Dermis blood vessel endothelial cell (primary cell): Measurements from ENCODE around the gene PPM1N. TPM values are rescaled to one million over a fixed set of nuclear protein-coding genes. Genes with fewer than 3 reads are reported as not detected.

ENCODE experiments used
- DNase-seq: peaks from one replicate; pipeline ENCODE4 v3.0.0; 2010
- total RNA-seq: library from RNA; depleted of rRNA; stranded (reverse); fragments of >200 nt; gene quantifications from 2 replicates; pipeline ENCODE4 v1.2.3, GENCODE V29; 2014

The PPM1N gene, protein sequence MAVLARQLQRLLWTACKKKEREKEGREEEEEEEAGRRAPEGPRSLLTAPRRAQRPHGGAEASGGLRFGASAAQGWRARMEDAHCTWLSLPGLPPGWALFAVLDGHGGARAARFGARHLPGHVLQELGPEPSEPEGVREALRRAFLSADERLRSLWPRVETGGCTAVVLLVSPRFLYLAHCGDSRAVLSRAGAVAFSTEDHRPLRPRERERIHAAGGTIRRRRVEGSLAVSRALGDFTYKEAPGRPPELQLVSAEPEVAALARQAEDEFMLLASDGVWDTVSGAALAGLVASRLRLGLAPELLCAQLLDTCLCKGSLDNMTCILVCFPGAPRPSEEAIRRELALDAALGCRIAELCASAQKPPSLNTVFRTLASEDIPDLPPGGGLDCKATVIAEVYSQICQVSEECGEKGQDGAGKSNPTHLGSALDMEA
- 0.60 and 1.5 TPM in 2 replicates for total RNA-seq

DNA sequence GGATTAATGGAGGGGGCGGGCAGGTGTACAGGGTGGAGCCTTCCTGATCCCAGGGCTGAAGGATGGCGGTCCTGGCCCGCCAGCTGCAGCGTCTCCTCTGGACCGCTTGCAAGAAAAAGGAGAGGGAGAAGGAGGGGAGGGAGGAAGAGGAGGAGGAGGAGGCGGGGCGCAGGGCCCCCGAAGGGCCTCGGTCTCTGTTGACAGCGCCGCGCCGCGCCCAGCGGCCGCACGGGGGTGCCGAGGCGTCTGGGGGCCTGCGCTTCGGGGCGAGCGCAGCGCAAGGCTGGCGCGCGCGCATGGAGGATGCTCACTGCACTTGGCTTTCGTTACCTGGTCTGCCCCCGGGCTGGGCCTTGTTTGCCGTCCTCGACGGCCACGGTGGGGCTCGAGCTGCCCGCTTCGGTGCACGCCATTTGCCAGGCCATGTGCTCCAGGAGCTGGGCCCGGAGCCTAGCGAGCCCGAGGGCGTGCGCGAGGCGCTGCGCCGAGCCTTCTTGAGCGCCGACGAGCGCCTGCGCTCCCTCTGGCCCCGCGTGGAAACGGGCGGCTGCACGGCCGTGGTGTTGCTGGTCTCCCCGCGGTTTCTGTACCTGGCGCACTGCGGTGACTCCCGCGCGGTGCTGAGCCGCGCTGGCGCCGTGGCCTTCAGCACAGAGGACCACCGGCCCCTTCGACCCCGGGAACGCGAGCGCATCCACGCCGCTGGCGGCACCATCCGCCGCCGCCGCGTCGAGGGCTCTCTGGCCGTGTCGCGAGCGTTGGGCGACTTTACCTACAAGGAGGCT is at the start of gene PPM1N:
Gene PPM1N (plus strand): TSS at position 33 of the 785 bp plus-strand sequence. CDS start 30 bp downstream, at position 63.
- peak; percentile 42 for DNase-seq

DNA sequence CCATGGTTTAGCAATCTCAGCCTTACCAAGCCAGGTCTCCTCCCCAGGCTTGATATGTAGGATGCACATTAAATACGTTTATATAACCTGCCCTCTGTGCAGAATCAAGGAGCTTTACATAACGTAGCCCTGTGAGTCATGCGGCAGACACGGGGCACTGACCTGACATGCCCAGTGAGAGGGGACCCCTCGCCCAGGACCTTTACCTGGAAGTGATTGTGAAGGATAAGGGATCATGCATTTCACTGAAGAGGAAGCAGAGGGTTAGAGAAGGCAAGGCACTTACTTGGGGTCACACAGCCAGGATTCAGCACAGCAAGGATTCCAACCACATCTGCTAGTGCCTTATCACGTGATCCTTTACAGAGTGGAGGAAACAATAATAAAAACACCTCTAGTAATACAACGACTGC is 49.4 kb upstream of the PPM1N start:
- DNase-seq = no peak

DNA sequence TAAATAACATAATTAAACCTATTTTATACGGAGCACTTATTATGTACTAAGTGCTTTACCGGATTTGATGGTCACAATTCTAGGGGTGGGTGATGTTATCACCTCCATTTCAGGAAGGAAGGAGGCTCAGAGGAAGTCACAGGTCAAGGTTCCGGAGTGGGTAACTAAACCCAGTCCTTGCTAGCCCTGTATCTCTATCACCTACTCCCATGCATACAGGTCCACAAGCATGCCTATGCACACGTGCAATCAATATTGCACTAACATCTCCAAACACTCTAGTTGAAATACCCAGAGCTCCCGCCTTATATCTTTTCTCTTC is 48.3 kb upstream of the PPM1N start:
- no peak for DNase-seq

DNA sequence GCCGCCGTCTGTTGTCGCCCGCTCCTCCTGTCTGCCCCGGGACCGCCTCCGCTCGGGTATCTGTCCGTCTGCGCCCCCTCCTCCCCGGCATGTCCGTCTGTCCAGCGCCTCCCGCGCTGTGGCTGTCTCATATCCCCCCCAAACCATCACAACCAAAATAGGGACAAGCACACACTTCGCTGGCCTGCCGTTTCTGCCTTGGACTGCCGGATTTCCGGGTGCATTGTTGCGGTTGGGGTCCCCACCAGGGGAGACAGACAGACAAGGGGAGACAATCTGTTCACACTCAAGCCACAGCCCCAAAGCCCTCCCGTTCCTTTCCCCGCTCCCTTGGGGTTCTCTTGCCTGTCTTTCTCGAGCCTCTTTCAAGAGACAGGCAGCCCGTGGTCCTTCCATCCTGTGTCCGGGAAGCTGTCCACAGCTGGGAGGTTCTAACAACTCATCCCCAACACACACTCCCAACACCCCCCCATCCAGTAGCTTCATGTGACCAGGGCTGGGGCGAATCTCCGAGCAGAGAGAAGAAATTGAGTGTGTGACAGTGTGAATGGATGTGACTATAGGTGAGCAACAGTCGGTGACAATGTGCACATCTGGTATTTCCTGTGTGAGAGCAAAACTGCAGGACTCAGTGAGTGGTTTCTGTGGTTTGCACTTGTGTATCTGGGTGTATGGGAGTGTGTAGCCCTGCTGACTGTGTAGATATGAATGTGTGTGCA is 47.0 kb upstream of the PPM1N start:
- peak; percentile 51 for DNase-seq

DNA sequence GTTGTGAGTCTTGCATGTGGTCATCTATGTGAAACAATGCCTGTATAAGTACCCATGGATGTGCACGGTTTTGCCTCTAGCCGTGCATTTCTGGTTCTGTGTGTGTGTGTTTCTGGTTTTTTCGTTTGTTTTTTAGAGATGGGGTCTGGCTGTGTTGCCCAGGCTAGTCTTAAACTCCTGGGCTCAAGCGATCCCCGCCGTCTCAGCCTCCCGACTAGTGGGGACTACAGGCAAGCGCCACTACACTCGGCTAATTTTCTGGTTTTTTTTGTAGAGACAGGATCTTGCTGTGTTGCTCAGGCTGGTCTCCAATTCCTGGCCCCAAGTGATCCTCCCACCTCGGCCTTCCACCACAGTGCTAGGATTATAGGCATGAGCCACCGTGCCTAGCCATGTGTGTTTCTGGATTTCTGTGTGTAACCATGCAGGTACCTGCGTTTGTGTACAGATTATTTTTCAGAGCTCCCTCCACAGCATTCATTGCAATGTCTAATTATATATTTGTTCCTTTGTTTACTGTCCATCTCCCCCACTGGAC is 46.3 kb upstream of the PPM1N start:
- no peak for DNase-seq

DNA sequence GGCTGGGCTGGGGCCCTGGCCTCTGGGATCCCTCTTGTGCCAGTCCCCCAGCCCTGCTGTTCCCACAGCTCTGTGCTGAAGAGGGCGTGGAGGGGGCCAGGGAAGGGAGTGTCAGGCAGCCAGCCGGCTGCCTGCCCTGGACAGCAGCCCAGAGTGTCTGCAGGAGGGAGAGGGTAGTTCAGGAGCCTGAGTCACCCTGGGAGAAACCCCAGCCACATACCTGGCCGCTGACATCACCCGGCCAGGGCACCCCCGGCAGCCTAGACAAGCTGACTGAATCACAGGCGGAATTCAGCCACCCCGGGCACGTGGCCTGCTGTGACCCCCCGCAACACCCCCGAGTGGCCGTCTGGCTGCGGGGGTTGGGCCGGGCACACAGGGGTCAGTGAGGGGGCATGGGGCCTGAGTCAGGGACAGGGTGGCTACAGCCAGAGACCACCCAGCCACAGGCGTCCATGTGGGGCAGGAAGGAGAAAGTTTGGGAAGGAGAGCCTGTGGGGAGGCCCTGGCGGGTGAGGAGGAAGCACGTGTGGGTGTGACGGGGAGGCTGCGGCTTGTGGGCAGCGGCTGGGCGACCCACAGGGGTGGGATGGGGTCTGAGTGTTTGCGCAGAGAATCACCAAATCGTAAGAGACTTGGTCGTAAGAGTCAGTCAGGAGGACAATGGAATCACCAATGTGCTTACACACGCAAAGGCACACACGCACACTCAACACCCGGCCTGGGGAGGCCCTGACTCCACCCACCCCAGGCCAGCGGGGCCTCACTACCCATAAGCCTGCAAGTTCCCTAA is 42.3 kb upstream of the PPM1N start:
- peak; percentile 98 for DNase-seq

DNA sequence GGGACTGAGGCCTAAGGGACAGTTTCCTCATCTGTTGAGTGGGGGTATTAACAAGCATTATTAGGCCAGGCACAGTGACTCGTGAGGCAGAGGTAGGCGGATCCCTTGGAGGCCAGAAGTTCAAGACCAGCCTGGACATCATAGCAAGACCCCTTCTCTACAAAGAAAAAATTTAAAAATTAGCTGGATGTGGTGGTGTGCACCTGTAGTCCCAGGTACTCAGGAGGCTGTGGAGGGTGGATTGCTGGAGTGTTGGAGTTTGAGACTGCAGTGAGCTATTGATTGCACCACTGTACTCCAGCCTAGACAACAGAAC is 41.8 kb upstream of the PPM1N start:
- no peak for DNase-seq

DNA sequence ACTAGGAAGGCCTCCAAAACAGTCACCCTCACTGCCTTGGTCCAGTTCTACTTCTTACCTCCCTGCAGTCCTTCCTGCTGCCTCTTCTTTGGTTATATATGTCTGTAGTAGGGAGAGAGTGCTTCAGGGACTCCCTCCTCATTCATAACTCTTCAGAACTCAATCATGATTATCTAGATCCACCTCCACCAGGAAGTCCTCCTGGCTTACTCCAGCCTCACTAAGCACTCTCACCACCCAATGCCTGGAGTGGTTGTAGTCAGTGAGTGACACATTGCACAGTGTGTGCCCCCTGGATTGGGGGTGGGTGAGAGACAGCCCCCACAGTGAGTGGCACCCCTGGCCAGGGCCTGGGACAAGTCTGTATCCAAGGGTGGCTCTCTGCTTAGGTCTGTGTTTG is 40.5 kb upstream of the PPM1N start:
- DNase-seq = no peak

DNA sequence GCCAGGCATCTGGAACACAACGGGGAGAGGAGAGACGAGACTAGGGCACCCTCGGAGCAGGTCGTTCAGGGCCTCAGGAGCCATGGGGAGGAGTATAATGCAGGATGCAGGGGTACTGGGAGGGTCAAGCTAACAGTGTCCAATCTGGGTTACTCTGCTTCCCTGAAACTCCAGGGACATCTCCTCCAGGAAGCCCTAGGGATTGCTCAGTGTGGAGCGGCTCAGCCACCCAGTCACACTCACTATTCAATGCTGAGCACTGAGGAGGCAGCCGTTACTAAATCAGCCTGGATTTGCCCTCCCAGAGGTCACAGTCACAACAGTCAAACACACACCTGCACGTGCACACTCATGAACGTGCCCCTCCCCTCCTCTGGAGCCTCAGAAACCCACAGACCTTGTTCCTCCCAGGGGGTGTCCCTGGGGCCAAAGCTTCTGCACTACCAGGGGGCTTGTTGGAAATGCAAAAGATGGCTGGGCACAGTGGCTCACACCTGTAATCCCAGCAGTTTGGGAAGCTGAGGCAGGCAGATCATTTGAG is 37.4 kb upstream of the PPM1N start:
- DNase-seq = no peak

DNA sequence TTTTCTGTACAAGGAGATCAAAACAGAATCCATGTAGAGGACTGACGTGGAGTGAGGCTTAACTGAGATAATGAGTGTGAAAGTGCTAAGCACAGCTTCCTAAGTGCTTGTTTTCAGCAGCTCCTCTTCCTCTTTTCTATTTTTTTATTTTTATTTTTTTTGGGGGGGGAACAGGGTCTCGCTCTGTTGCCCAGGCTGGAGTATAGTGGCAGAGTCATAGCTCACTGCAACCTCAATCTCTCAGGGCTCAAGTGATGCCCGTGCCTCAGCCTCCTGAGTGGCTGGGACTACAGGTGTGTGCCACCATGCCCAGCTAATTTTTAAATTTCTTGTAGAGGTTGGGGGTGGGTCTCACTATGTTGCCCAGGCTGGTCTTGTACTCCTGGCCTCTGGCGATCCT is 36.1 kb upstream of the PPM1N start:
- DNase-seq = no peak

DNA sequence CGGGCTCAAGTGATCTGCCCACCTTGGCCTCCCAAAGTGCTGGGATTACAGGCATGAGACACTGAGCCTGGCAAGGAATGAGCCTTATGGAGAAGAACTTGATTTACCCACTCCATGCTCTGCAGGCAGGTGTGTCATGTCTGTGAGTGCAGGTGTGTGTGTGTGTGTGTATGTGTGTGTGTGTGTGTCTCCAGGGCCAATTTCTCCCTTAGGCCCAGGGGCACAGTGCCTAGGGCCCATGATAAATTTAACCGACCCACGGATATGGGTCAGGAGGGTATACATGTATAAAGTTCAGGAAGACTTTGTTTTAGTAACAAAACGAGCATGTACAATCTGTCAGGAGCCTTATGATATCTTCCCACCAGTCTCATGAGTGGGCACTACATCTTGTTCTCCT is 35.0 kb upstream of the PPM1N start:
- DNase-seq = no peak

DNA sequence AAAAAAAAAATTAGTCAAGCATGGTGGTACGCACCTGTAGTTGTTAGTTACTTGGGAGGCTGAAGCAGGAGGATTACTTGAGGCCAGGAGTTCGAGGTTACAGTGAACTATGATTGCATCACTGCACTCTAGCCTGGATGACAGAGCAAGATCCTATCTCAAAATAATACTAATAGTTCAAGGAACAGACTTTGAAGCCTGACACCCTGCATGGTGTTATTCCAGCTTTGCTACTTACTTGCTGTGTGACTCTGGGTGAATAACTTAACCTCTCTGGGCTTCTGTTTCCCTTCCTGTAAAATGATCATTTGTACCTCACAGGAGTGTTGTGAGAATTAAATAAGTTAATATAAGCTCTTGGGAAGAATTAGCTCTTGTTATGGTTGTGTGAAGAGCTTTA is 34.0 kb upstream of the PPM1N start:
- DNase-seq = no peak

DNA sequence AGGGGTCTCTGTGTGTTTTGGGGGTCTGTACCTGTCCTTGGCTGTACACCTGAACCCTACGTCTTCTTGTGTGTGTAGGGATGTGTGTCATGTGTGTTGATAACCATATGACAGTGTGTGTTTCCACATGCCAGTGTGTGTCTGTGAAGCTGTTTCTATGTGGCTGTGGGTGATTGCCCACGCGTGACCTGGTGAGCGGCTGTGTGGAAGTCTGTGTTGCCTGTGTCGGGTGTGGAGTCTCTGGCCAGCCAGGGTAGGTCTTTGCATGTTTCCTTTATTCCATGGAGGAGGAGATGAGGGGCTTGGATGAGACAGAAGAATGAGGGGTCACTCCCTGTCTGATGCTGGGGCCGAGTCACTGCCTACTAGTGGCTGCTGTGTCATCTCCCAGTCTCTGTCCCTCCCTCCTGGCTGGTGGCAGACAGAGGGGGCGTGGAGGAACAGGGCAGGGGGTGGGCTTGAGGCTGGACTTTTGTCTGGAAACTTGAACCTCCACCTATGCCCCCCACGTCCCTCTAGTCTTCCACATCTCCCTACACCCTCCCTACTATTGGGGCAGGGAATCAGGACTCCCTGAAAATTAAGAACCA is 33.3 kb upstream of the PPM1N start:
- no peak for DNase-seq

DNA sequence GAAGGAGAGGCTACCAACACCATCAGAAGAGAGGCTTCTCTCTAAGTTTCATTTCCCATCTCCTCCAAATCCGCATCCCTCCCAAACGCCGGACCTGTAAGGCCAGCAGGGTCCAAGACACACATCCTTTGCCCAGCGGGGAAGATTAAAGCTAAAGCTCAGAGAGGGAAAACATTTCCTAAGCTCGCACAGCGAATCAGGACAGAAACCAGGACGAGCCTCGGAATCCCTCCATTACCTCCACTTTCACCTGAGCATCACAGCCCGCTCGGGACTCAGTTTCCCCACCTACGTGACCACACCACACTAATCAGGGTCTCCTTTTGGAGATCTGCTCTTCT is 31.2 kb upstream of the PPM1N start:
- DNase-seq = no peak

DNA sequence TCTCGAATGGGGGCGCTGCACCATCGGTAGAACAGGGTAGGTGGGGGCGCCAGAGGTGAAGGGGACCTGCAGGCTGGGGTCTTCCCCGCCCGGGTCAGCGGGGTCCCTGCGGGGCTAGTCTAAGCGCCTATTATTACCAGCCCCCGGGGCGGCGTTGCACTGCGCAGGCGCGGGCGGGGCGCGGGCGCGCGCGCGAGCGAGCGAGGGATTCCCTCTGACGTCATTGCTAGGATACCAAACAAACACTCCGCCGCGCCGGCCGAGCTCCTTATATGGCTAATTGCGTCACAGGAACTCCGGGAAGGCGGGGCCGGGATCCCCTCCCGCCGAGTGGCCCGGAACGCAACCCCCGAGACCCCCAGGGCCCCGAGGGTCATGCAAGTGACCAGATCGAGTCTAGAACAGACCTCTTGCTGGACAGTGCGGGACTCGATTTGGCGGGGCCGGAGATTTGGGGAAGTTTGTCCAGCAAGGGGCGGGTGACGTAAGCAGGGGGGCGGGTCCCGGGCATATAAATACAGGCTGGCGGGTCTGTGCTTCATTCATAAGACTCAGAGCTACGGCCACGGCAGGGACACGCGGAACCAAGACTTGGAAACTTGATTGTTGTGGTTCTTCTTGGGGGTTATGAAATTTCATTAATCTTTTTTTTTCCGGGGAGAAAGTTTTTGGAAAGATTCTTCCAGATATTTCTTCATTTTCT is 30.6 kb upstream of the PPM1N start, which contains the start of gene FOSB:
Gene FOSB (plus strand): TSS at position 541 of the 703 bp plus-strand sequence. CDS start 591 bp downstream, outside the sequence.
- DNase-seq = peak; percentile 96

DNA sequence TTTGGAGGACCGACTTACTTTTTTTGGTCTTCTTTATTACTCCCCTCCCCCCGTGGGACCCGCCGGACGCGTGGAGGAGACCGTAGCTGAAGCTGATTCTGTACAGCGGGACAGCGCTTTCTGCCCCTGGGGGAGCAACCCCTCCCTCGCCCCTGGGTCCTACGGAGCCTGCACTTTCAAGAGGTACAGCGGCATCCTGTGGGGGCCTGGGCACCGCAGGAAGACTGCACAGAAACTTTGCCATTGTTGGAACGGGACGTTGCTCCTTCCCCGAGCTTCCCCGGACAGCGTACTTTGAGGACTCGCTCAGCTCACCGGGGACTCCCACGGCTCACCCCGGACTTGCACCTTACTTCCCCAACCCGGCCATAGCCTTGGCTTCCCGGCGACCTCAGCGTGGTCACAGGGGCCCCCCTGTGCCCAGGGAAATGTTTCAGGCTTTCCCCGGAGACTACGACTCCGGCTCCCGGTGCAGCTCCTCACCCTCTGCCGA is 30.0 kb upstream of the PPM1N start:
- DNase-seq = peak; percentile 51

DNA sequence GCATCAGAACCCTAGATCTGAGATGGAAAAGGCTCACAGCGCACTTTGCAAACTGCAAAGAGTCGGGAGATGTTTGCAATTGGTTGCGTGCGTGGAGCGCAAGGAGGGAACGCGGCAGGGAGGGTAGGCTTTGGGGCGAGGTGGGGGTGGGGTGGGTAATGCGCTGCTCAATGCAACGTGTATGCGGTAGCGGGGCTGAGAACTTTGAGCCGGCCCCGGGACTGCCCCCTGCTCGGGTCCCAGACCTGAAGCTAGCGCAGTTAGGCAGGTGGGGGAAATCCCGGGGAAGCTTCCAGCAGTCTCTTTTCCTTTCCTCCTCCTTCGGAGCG is 29.5 kb upstream of the PPM1N start:
- no peak for DNase-seq

DNA sequence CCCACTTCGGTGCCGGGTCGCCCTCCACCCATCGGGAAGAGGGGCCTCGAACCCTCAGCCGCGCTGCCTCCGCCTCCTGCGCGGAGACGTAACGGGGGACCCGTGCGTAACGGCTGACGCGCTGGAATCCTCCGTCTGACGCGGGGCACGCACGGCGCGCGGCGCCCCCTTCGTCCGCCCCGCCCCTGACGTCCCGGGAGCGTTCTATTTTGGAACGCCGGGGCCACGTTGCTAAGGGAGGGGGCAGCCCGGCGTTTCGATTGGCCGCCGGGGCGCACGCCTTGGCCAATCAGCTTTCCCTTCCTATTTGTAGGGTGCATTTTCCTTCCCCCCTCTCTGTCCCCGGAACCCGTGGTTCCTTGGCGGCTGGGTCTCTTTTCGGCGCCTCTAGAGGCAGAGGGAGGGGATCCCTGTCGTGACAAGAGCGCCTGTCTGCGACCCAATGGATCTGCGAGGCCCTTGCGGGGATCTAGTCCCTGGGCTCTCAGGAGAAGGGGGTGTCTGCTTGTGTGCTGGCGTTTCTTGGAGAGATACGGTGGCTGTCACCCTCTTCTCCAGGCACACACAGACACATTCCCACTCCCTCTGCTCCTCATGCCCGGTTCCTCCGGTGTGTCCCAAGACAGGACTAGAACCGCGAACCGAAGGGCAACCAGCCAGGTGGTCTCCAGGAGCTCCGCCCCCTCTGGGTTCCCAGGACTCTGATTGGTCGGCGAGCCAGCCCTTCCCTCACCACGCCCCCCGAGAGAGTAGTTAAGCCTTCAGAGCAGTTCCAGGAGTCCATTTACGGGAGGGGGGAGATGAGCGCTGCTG is 28.9 kb upstream of the PPM1N start:
- DNase-seq = peak; percentile 96

DNA sequence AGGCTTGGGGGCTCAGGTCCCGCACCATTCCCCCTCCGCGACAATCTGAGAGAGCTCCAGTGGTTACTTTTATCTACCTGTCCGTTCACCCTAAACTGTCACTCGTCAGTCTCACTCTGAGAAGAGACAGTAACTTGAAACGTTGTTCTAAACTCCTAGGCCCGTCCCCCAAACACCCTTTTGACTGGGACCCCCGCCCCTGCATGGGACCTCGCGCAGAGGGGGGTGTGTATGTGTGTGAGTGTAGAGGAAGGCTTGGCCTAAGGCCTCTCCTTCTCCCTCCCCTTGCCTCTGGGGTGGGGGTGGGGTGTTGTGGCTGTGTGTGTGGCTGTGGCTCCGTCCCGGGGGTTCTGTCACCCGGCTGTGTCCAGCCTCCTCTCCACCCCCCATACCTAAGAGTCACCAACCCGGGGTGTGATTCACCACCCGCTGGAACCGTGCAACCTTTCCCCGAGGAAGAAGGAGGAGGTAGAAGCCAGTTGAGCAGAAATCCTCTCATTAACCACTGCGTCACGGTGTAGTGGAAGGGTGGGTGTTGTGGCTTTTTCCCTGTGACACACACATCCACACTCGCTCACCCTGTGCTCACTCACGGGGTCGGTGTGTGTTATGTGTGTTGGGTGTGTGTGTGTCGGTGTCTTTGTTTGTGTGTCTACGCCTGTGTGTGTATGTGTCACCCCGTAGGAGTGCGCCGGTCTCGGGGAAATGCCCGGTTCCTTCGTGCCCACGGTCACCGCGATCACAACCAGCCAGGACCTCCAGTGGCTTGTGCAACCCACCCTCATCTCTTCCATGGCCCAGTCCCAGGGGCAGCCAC is 28.1 kb upstream of the PPM1N start:
- DNase-seq = no peak
